SK-N-SH treated with all-trans-retinoic acid at 6 μM for 48 hours (cell line): ENCODE results near the gene TRIM40.

Experiments
- ATAC-seq: fragments of 200-7000 bp; cut with Tn5 transposase; 3 replicates; pipeline ENCODE4 v1.9.1; 2020; ENCODE audit warnings: mild to moderate bottlenecking, moderate library complexity
- ARNTL ChIP-seq: fragments of 450-650 bp; formaldehyde crosslinking; IDR thresholded peaks from 2 replicates; pipeline ENCODE4 v1.5.0; 2020; ENCODE audit warnings: low read depth, mild to moderate bottlenecking, moderate library complexity, borderline replicate concordance
- CSDC2 ChIP-seq: fragments of 250-450 bp; sonication (Bioruptor Pico); IDR thresholded peaks from 2 replicates; pipeline ENCODE4 v1.5.0; 2020; ENCODE audit warnings: mild to moderate bottlenecking, moderate library complexity
- ESRRG ChIP-seq: fragments of 250-450 bp; sonication (Bioruptor Pico); IDR thresholded peaks from 2 replicates; pipeline ENCODE4 v1.6.1; 2021; ENCODE audit warnings: mild to moderate bottlenecking
- ISL1 ChIP-seq: fragments of 250-450 bp; sonication (Bioruptor Pico); IDR thresholded peaks from 2 replicates; pipeline ENCODE4 v2.1.2; 2022; ENCODE audit warnings: mild to moderate bottlenecking, moderate library complexity
- RARB ChIP-seq: fragments of 250-450 bp; sonication (Bioruptor Pico); IDR thresholded peaks from 2 replicates; pipeline ENCODE4 v1.8.0; 2021; ENCODE audit warnings: mild to moderate bottlenecking, moderate library complexity
- SNAI2 ChIP-seq: fragments of 250-450 bp; sonication (Bioruptor Pico); IDR thresholded peaks from 2 replicates; pipeline ENCODE4 v1.5.0; 2020; ENCODE audit warnings: mild to moderate bottlenecking, moderate library complexity
- ZC3H10 ChIP-seq: fragments of 250-450 bp; sonication (Bioruptor Pico); IDR thresholded peaks from 2 replicates; pipeline ENCODE4 v1.5.1; 2021; ENCODE audit warnings: mild to moderate bottlenecking, moderate library complexity
- ZFP3 ChIP-seq: fragments of 250-450 bp; sonication (Bioruptor Pico); IDR thresholded peaks from 2 replicates; pipeline ENCODE4 v1.5.0; 2020; ENCODE audit warnings: mild to moderate bottlenecking, moderate library complexity
- ZNF70 ChIP-seq: fragments of 450-650 bp; formaldehyde crosslinking; IDR thresholded peaks from 2 replicates; pipeline ENCODE4 v1.5.0; 2020; ENCODE audit warnings: mild to moderate bottlenecking, moderate library complexity
- ZNF8 ChIP-seq: fragments of 450-650 bp; formaldehyde crosslinking; IDR thresholded peaks from 2 replicates; pipeline ENCODE4 v1.5.0; 2020; ENCODE audit warnings: mild to moderate bottlenecking, moderate library complexity
- TF ChIP-seq, protein P1 (sequence below): fragments of 250-450 bp; sonication (Bioruptor Pico); IDR thresholded peaks from 2 replicates; pipeline ENCODE4 v1.8.0; 2021; ENCODE audit warnings: low read depth, mild to moderate bottlenecking, moderate library complexity, borderline replicate concordance

TRIM40 gene

DNA sequence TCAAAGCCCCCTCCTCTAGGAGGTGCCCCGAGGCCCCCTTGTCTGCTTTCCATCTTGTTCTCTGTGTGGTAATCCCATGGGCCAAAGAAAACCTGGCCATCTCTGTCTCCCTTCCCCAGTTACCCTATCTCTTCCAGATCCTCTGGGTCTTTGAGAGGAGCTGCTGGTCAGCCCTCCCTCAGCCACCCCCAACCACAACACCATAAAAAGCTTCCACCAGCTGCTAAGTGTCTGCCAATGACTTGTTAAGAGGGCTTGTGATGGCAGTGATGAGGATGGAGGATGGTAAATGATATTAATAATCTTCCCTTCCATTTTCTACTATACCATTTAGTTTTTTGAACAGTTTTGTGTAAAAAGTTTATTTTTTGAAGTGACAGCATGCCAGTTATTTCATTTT lies 60.0 kb downstream of the TRIM40 start:
- TF ChIP-seq CSDC2 (no peak), ZNF70 (CRISPR knock-in tag) (no peak), ZFP3 (CRISPR knock-in tag) (no peak), RARB (CRISPR knock-in tag) (no peak), SNAI2 (CRISPR knock-in tag) (no peak), ISL1 (CRISPR knock-in tag) (no peak), ESRRG (no peak), ZNF8 (no peak)
- no peak for ATAC-seq

DNA sequence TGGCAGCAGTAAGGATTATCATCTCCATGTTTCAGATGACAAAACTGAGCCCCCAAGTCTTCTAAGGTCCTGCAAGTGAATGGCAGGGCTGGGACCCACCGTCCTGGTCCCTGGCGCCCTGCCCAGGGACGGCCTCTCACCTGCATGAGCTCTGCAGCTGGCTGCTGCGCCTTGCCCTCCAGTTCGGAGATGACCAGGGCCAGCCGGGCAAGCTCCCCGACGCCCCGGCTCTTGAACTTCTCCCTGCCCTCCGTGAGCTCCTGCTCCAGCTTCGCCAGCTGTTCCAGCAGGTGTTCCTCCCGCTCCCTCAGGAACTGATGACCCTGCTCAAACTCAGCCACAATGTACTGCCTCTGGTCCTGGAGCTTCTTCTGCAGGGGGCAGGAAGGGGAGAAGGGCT lies 60.4 kb downstream of the TRIM40 start:
- no peak for ATAC-seq
- TF ChIP-seq, protein P1, sequence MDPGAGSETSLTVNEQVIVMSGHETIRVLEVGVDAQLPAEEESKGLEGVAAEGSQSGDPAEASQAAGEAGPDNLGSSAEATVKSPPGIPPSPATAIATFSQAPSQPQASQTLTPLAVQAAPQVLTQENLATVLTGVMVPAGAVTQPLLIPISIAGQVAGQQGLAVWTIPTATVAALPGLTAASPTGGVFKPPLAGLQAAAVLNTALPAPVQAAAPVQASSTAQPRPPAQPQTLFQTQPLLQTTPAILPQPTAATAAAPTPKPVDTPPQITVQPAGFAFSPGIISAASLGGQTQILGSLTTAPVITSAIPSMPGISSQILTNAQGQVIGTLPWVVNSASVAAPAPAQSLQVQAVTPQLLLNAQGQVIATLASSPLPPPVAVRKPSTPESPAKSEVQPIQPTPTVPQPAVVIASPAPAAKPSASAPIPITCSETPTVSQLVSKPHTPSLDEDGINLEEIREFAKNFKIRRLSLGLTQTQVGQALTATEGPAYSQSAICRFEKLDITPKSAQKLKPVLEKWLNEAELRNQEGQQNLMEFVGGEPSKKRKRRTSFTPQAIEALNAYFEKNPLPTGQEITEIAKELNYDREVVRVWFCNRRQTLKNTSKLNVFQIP: no peak
- no peak for TF ChIP-seq ZC3H10 (CRISPR knock-in tag)
- TF ChIP-seq ARNTL (CRISPR knock-in tag): no peak
